Neutrophil (primary cell): ENCODE data around the gene LYRM2.

Experiments
- H3K27ac ChIP-seq: fragments of 200-600 bp; sonication (generic); 2 replicates; pipeline ENCODE4 v1.5.1; 2016; ENCODE audit warnings: mild to moderate bottlenecking, moderate library complexity
- H3K27me3 ChIP-seq: fragments of 200-600 bp; sonication (generic); 2 replicates; pipeline ENCODE4 v1.6.0; 2016; ENCODE audit warnings: mild to moderate bottlenecking
- H3K36me3 ChIP-seq: fragments of 200-600 bp; sonication (generic); 2 replicates; pipeline ENCODE4 v1.5.1; 2017
- H3K4me1 ChIP-seq, 2 experiments: fragments of 200-600 bp in 1 of 2; sonication (generic) in 1 of 2; 1 replicate in 1 of 2; 2 replicates in 1 of 2; pipeline versions ENCODE4 v1.5.1 to v1.6.1; 2013 to 2016; ENCODE audit warnings: low read depth in 1 of 2, low read length in 1 of 2, mild to moderate bottlenecking in 1 of 2, moderate library complexity in 1 of 2; ENCODE audit not compliant: control insufficient read depth in 1 of 2, insufficient read depth in 1 of 2
- H3K4me3 ChIP-seq, 2 experiments: fragments of 200-600 bp in 1 of 2; sonication (generic) in 1 of 2; 1 replicate in 1 of 2; 2 replicates in 1 of 2; pipeline ENCODE4 v1.5.1; 2013 to 2016; ENCODE audit warnings: low read depth in 1 of 2, low read length in 1 of 2, mild to moderate bottlenecking in 1 of 2, moderate library complexity in 1 of 2
- H3K9me3 ChIP-seq: fragments of 200-600 bp; sonication (generic); 2 replicates; pipeline ENCODE4 v1.5.1; 2016
- CTCF ChIP-seq: fragments of 200-600 bp; sonication (generic); IDR thresholded peaks from 2 replicates; pipeline ENCODE4 v1.5.1; 2016; ENCODE audit warnings: antibody characterized with exemption

LYRM2 gene

GRCh38 chr6:89630488-89630887, 8.1 kb downstream of the LYRM2 start:
- TF ChIP-seq CTCF = no peak
- Histone ChIP-seq H3K9me3 (no peaks in the 10 kb centered on the region), H3K4me1 (no peaks in the 10 kb centered on the region), H3K36me3 (peaks cover 30% of the 10 kb centered on the region), H3K27me3 (no peaks in the 10 kb centered on the region), H3K27ac (no peak overlapping the region), H3K4me3 (no peak overlapping the region)

GRCh38 chr6:89623749-89624148, 14.8 kb downstream of the LYRM2 start:
- TF ChIP-seq CTCF = no peak
- H3K27ac ChIP-seq = no peak overlapping the region
- H3K27me3 ChIP-seq = no peaks in the 10 kb centered on the region
- H3K9me3 ChIP-seq = no peaks in the 10 kb centered on the region
- H3K4me1 ChIP-seq = no peaks in the 10 kb centered on the region
- H3K4me3 ChIP-seq = no peak overlapping the region
- peaks cover 24% of the 10 kb centered on the region for H3K36me3 ChIP-seq

- H3K9me3 ChIP-seq = no peaks in the 10 kb centered on the region
- no peak for TF ChIP-seq CTCF
- no peak overlapping the region for H3K4me3 ChIP-seq
- no peaks in the 10 kb centered on the region for H3K4me1 ChIP-seq
- H3K27me3 ChIP-seq = no peaks in the 10 kb centered on the region
- no peak overlapping the region for H3K27ac ChIP-seq
- peaks cover 9% of the 10 kb centered on the region for H3K36me3 ChIP-seq
Observed at GRCh38 chr6:89619567-89619966, 19.0 kb downstream of the LYRM2 start.

GRCh38 chr6:89618026-89618425, 20.5 kb downstream of the LYRM2 start:
- no peaks in the 10 kb centered on the region for H3K4me1 ChIP-seq
- H3K27me3 ChIP-seq = no peaks in the 10 kb centered on the region
- H3K27ac ChIP-seq = no peak overlapping the region
- no peak for TF ChIP-seq CTCF
- no peak overlapping the region for H3K4me3 ChIP-seq
- H3K36me3 ChIP-seq = no peaks in the 10 kb centered on the region
- H3K9me3 ChIP-seq = no peaks in the 10 kb centered on the region

GRCh38 chr6:89616531-89616930, 22.0 kb downstream of the LYRM2 start:
- no peaks in the 10 kb centered on the region for H3K4me1 ChIP-seq
- no peak overlapping the region for H3K27ac ChIP-seq
- TF ChIP-seq CTCF = no peak
- no peaks in the 10 kb centered on the region for H3K36me3 ChIP-seq
- H3K27me3 ChIP-seq = no peaks in the 10 kb centered on the region
- no peak overlapping the region for H3K4me3 ChIP-seq
- no peaks in the 10 kb centered on the region for H3K9me3 ChIP-seq

GRCh38 chr6:89615882-89616281, 22.7 kb downstream of the LYRM2 start:
- H3K4me1 ChIP-seq = no peaks in the 10 kb centered on the region
- no peaks in the 10 kb centered on the region for H3K9me3 ChIP-seq
- no peak for TF ChIP-seq CTCF
- no peaks in the 10 kb centered on the region for H3K27me3 ChIP-seq
- no peak overlapping the region for H3K27ac ChIP-seq
- no peak overlapping the region for H3K4me3 ChIP-seq
- H3K36me3 ChIP-seq = no peaks in the 10 kb centered on the region
